H1 (cell line): ENCODE results near the gene C19orf53. TPM values are rescaled to one million over a fixed set of nuclear protein-coding genes. Genes with fewer than 3 reads are reported as not detected.

Experiments
- SAP30 ChIP-seq: fragments of 300-600 bp; sonication (generic); IDR thresholded peaks from 2 replicates; pipeline ENCODE4 v1.7.1; 2012; ENCODE audit warnings: low read length, moderate library complexity, mild to moderate bottlenecking, inconsistent platforms; ENCODE audit not compliant: insufficient read depth, insufficient replicate concordance
- polyA plus RNA-seq, 7 experiments: library from polyadenylated mRNA; depleted of rRNA in 3 of 7; stranded (reverse) in 5 of 7; unstranded in 2 of 7; fragments of >200 nt in 5 of 7; fragments of 200-250 nt in 2 of 7; gene quantifications; 1 replicate in 5 of 7; 2 replicates in 1 of 7; 4 replicates in 1 of 7; pipeline versions ENCODE4 v1.2.1 to v1.2.3, GENCODE V29; 2011 to 2013; ENCODE audit warnings: missing spikeins in 2 of 7, mixed read lengths in 2 of 7
- total RNA-seq: library from RNA; stranded (reverse); fragmentation: NEBNext Ultra II Directional; extraction: Animal tissue kit (Norgen Biotek cat#: 25700); gene quantifications from 2 replicates; pipeline ENCODE4 v1.2.1, GENCODE V29; 2021
- TF ChIP-seq, protein P1 (sequence below): IDR thresholded peaks from 2 replicates; pipeline ENCODE4 v1.6.1; 2012; ENCODE audit warnings: low read length, inconsistent platforms

The C19orf53 gene
- total and polyA plus RNA-seq, 2 of the 8 experiments (the other 6 are each of a cell fraction or from before 2014, with no cell fraction given): 104 to 169 TPM

DNA sequence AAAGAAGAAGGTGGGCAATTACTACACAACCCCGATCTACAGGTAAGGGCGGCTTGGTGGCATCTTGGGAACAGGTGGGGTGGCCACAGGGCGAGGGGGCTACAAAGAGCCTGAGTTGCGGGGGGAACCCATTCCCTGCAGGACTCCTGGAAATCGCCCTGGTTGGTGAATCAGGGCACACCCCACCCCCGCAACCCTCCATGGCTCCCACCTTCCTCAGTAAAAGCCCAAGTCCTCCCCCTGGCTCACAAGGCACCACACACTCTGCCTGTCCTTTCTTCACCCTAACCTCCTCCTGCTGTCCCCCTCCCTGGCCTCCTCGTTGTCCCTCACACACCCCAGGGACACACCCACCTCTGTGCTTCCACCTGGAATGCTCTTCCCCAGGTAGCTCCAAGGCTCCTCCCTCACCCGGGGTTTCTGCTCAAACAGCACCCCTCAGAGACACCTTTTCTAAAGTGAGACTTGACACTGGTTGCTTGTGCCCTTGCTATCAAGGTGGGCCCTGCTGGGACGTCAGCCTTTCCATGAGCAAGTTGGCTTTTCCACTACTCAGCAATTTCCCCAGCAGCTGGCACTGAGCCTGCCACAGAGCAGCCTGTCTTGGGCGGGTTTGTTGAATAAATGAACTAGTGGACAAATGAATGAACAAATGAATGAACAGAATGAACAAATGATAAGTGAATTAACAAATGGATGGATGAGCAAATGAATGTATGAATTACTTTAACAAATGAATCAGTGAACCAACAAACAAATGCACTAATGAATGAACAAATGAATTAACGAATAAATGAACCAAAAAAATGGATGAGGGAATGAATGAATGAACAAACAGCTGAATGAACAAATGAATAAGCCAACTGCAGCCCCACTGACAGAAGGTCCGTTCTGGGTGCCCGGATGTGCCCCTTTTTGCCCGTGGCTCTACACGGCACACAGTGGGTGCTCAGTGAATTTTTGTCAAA lies 16.2 kb upstream of the C19orf53 start (continued):
- TF ChIP-seq SAP30: no peak
- TF ChIP-seq, protein P1, sequence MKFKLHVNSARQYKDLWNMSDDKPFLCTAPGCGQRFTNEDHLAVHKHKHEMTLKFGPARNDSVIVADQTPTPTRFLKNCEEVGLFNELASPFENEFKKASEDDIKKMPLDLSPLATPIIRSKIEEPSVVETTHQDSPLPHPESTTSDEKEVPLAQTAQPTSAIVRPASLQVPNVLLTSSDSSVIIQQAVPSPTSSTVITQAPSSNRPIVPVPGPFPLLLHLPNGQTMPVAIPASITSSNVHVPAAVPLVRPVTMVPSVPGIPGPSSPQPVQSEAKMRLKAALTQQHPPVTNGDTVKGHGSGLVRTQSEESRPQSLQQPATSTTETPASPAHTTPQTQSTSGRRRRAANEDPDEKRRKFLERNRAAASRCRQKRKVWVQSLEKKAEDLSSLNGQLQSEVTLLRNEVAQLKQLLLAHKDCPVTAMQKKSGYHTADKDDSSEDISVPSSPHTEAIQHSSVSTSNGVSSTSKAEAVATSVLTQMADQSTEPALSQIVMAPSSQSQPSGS: no peak
